Activated CD4-positive, CD25-positive, alpha-beta regulatory T cell treated with anti-CD3 and anti-CD28 coated beads, Interleukin-2, amount 50 U/mL, for 16 hours (primary cell): ENCODE results near the gene CTNNBIP1.

Experiments
- DNase-seq: peaks from one replicate; pipeline ENCODE4 v3.0.0-alpha.2; 2020; ENCODE audit warnings: low read depth, low spot score

CTNNBIP1 gene

GRCh38 chr1:9877962-9878361 lies 32.1 kb downstream of the CTNNBIP1 start:
- no peak for DNase-seq

- DNase-seq = no peak
Observed at GRCh38 chr1:9875636-9876000, 34.5 kb downstream of the CTNNBIP1 start.

- DNase-seq = peak; percentile 58
Observed at GRCh38 chr1:9874959-9875635, 35.0 kb downstream of the CTNNBIP1 start.

DNA sequence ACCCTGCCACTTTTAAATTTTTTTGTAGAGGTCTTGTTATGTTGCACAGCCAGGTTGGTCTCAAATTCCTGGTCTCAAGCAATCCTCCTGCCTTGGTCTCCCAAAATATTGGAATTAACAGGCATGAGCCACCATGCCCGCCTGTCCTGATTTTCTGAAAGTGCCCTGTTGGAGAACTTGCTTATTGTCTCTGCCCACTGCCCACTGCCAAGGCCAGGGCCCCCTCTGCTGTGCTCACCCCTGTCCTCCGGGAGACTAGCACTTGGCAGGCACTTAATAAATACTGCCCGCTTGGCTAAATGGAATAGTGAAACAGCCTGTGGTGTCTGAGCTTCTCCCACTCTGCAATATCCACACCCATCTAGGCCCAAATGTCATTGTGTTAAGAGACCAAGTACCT lies 35.7 kb downstream of the CTNNBIP1 start:
- no peak for DNase-seq

GRCh38 chr1:9873992-9874391 lies 36.1 kb downstream of the CTNNBIP1 start:
- DNase-seq = no peak

GRCh38 chr1:9873385-9873784 lies 36.7 kb downstream of the CTNNBIP1 start:
- no peak for DNase-seq

DNA sequence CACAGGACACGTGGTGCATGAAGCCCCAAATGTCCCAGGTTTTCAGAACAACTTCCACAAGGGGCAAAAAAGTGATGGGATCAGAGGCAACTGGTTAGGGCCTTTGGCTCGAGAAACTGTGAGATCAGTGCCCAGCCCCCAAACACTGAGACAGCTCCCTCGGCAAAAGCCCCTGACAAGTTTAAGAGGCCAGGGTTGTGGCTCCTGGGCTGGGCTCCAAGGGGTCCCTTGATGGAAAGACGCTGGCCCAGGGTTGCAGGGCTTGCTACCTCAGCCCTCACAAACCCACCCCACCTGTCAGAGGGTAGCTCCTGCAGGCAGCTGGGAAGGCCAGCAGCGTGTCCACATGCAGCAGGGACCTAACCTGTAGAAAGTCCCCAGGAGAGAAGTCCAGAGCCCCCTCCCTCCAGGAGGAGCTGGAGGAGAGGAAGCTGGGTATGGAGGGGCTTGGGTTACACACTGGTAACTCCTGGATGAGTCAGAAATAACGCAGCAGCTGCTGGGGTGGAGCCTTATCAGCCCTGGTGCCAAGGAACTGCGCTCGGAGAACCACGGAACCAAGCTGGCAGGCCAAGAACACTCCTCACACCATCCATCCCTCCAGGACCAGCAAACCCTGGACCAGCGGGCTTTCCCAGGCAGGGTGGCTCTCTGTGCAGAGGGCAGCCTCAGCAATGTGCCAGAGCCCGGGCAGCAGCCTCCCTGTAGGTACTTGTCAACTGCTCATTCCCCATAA lies 37.5 kb downstream of the CTNNBIP1 start:
- no peak for DNase-seq

- no peak for DNase-seq
Observed at GRCh38 chr1:9871707-9872425, 38.2 kb downstream of the CTNNBIP1 start.

DNA sequence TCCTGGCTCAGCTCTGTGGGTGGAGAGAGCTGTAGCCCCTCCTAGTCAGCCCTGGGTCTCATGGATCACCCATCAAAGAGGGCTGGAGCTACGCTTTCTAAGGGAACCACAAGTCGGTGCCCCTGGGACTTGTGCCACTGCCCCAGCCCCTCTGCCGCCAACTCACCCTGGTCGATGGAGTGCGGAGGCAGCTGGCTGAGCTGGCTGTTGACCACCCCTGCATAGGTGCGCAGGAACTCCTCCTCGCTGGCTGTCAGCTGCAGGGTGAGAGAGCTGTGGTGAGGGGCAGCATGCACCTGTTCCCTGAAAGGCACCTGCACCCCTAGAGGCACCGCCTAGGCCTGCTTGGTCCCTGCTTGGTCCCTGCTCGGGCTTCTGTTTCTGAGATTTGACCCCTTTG lies 39.0 kb downstream of the CTNNBIP1 start:
- no peak for DNase-seq

DNA sequence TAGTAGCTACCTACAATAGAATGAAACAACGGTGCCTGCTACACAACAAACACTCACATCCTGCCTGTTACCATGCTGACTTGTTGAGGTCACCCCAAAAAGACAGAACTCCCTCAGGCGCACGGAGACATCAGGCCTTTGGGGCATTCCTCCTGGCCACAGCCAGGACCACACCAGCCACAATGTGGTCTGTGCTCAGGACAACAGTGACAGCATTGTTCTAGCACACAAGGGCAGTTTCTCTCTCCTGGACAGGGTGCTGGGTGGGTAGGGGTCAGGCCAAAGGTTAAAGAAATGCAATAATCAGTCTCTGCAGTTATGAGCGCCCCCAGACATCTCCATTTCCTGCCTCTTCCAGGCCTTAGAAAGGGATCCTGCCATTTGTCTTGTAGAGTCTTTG lies 39.5 kb downstream of the CTNNBIP1 start:
- DNase-seq = no peak

DNA sequence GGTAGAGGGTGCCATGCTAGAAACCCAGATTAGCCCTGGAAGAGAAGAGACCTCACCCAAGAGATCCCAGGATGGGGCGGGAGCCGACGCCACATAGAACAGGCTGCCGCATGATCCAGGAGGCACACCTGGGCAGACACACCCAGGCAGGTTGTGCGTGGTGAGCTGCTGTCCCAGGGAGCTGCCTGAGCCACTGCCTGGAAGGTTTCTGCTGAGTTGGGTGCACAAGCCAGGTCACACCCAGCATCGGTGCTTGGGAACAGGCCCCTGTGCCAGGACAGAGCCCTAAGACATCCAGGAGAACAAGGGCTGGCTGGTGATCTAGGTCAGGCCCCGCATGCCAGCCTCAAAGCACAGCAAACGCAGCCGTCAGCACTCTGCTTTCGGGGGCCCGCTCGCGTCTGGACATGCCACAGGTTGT lies 40.2 kb downstream of the CTNNBIP1 start:
- DNase-seq = no peak

GRCh38 chr1:9868244-9868590 lies 41.9 kb downstream of the CTNNBIP1 start:
- no peak for DNase-seq

- peak; percentile 85 for DNase-seq
Observed at GRCh38 chr1:9867408-9868243, 42.4 kb downstream of the CTNNBIP1 start.

- DNase-seq = no peak
Observed at GRCh38 chr1:9866836-9867235, 43.2 kb downstream of the CTNNBIP1 start.

GRCh38 chr1:9865724-9866123 lies 44.3 kb downstream of the CTNNBIP1 start:
- DNase-seq = no peak

DNA sequence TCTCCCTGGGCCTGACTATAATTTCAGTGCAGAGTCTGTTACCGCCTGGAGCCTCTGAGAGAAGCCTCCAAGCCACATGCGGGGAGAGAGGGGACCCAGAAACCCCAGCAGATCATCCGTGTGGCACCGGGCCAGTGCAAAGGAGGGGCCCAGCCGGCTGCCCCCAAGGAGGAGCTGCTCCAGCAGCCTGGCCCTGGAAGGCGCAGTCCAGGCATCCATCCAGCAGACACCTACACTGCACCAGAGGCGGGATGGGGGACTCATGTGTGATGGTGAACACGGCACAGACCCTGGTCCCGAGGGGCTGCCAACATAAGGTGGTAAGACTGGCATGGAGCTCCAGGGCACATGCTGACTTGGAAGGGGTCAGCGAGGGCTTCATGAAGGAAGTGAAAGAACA lies 46.7 kb downstream of the CTNNBIP1 start:
- DNase-seq = no peak

GRCh38 chr1:9861360-9861759 lies 48.7 kb downstream of the CTNNBIP1 start:
- DNase-seq = no peak

- DNase-seq = no peak
Observed at GRCh38 chr1:9860887-9861286, 49.2 kb downstream of the CTNNBIP1 start.

DNA sequence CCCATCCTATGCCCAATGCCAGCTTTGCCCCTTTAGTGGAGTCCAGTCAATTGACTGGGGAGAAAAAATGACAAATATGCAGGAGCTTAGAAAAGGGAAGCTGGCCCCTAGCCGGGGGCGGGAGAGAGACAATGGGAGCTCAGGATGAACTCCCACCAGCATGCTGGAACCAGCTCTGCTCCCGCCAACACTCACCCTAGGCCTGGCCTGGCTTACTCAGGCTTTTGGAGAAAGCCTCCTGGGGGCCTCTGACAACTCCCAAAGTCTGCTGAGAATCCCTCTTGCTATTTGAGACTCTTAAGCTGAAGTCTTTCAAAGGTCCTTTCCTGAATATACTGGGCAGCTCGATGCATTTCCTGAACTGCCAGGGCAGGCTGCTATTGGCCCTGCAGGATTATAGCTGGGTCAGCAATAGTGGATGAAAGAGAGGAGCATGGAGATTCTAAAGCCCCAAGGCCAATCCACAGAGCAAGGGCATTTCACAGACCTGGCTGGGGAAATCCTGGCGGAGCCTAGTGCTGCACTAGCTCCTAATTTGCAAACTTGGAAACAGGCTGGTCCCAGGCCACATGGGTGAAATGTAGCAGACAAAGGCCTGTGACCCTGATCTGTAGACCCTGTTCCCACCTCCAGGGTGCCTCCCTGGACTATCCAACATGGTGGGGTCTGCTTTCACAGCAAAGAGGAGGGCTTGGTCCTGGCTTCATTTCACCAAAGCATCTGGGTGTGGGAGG lies 50.6 kb downstream of the CTNNBIP1 start:
- DNase-seq = no peak

DNA sequence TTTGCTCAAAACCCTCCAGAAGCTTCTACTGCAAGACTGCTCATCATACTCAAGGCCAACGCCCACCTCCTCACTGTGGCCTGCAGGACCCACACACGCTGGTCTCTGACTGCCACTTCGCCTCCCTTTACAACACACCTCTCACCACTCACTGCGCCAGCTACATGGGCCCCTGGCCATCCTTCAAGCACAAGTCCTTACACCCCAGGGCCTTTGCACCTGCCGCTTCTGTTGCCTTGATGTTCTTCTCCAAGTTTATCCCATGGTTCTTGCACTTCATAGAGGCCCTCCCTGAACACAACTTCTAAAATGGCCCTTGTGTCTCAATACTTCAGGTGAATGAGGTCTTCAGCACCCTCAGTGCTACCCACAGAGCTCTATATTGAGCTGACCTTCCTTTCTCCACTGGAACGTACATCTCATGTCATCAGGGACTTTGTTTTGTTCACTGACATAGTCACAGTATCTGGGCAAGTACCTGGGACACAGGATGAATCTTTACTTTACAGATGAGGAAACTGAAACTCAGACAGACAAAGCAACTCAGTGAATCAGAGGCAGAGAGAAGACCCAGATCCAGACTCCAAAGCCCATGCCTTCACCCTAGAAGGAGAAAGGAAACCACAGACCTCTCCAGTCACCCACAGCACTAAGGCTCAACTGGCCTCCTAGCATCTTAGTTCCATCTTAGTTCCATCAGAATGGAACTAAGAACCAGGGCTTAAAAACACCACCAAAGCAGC lies 51.6 kb downstream of the CTNNBIP1 start:
- DNase-seq = no peak

GRCh38 chr1:9855186-9855585 lies 54.9 kb downstream of the CTNNBIP1 start:
- no peak for DNase-seq
